ENCODE results near the gene OXNAD1.

OXNAD1 gene

DNA sequence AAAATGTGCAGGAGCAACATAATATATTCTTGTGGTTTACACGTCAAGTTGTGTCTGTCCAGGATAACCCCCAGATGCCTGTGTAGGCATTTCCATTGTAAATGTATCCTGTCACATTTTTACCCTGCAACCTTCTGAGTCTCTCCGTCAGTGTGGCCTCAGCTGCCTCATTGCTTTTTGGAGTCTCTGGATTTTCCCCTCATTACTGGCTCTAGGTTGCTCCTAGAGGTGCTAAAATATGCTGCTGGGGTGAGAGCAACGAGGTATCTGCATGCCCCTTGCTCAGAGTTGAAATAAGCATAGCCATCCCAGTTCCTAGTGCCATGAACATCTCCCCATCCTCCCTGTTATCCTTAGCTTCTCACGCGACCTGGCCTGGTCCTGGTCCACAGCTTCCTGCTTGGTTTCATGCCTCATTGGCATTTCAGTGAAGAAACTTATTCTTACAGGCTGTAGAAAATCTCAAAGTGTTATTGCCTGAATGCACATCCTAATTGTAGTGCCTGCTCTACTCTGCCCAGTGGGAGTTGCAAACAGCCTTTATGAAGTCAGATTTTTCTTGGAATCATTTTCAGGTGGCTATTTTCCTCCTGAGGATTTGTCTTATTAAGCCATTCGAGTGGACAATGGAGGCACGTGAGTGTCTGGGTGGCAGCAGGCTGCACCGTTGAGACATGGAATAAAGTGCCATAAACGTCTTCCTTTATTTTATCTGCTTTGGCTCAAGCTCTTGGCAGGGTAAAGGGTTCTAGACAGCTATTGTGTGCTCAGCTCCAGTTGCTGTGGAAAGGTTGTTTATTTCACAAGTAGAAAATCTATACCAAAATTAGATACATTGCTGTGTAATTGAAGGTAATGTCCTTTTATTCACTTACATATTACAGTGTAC lies 33.2 kb downstream of the OXNAD1 start:
- POLR2A ChIA-PET (ENCODE audit: low non-redundant PET), result no interaction called here
- no peak overlapping the region for H3K27ac ChIP-seq
- CTCF ChIA-PET, result interaction anchor here (0.6 to 0.7 kb wide), 2 partner anchors 17 to 137 kb away, joined by 3 read pairs; no protein-coding TSS in a partner anchor
- TF ChIP-seq, protein P1, sequence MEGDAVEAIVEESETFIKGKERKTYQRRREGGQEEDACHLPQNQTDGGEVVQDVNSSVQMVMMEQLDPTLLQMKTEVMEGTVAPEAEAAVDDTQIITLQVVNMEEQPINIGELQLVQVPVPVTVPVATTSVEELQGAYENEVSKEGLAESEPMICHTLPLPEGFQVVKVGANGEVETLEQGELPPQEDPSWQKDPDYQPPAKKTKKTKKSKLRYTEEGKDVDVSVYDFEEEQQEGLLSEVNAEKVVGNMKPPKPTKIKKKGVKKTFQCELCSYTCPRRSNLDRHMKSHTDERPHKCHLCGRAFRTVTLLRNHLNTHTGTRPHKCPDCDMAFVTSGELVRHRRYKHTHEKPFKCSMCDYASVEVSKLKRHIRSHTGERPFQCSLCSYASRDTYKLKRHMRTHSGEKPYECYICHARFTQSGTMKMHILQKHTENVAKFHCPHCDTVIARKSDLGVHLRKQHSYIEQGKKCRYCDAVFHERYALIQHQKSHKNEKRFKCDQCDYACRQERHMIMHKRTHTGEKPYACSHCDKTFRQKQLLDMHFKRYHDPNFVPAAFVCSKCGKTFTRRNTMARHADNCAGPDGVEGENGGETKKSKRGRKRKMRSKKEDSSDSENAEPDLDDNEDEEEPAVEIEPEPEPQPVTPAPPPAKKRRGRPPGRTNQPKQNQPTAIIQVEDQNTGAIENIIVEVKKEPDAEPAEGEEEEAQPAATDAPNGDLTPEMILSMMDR (conservative IDR thresholded peaks at IDR 0.05; ENCODE audit: low read depth), result no peak
- DNase-seq (ENCODE audit: low spot score), result no peak

GRCh38 chr3:16298891-16299290 lies 33.9 kb downstream of the OXNAD1 start:
- no peak overlapping the region for H3K27ac ChIP-seq
- CTCF ChIA-PET, result no interaction called here
- DNase-seq (ENCODE audit: low spot score), result no peak
- TF ChIP-seq, protein P1 (conservative IDR thresholded peaks at IDR 0.05; ENCODE audit: low read depth), result no peak
- POLR2A ChIA-PET (ENCODE audit: low non-redundant PET), result no interaction called here

GRCh38 chr3:16299746-16300145 lies 34.7 kb downstream of the OXNAD1 start:
- TF ChIP-seq, protein P1 (conservative IDR thresholded peaks at IDR 0.05; ENCODE audit: low read depth), result no peak
- CTCF ChIA-PET, result no interaction called here
- H3K27ac ChIP-seq, result no peak overlapping the region
- POLR2A ChIA-PET (ENCODE audit: low non-redundant PET), result no interaction called here
- no peak for DNase-seq (ENCODE audit: low spot score)

- H3K27ac ChIP-seq, result no peak overlapping the region
- CTCF ChIA-PET, result interaction anchor here (0.7 kb wide), 1 partner anchor 10 kb away, joined by 5 read pairs; no protein-coding TSS in a partner anchor
- no peak for DNase-seq (ENCODE audit: low spot score)
- POLR2A ChIA-PET (ENCODE audit: low non-redundant PET), result no interaction called here
- TF ChIP-seq, protein P1 (conservative IDR thresholded peaks at IDR 0.05; ENCODE audit: low read depth), result no peak
Observed at GRCh38 chr3:16300307-16300706, 35.3 kb downstream of the OXNAD1 start.

DNA sequence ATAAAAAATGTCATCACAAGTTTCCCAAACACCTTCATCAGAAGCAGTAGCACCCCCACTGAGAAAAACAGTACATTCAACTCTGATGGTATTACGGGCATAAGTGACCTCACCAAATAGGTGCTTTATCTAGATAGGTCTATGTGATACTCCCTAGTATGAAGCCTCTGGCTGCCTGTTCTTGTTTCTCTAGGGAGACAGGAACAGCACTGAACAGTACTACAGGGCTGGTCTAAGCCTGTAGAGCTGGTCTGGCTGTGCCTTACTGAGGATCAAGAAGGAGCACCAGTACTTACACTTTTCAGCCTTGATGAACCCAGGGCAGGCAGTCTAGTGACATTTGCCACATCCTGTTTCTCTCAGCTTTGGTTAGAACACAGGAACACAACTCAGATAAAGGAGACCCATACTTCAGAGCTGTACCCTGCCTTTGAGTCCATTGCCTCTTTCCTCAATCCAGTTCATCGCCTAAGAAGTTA lies 35.9 kb downstream of the OXNAD1 start:
- POLR2A ChIA-PET (ENCODE audit: low non-redundant PET), result no interaction called here
- TF ChIP-seq, protein P1 (conservative IDR thresholded peaks at IDR 0.05; ENCODE audit: low read depth), result no peak
- CTCF ChIA-PET, result interaction anchor here (0.7 kb wide), 1 partner anchor 11 kb away, joined by 5 read pairs; no protein-coding TSS in a partner anchor
- no peak overlapping the region for H3K27ac ChIP-seq
- no peak for DNase-seq (ENCODE audit: low spot score)

- ChIA-PET POLR2A (ENCODE audit: low non-redundant PET) (no interaction called here), CTCF (no interaction called here)
- TF ChIP-seq, protein P1 (conservative IDR thresholded peaks at IDR 0.05; ENCODE audit: low read depth), result no peak
- no peak overlapping the region for H3K27ac ChIP-seq
- no peak for DNase-seq (ENCODE audit: low spot score)
Observed at GRCh38 chr3:16301507-16301906, 36.5 kb downstream of the OXNAD1 start.

All from RWPE1 (cell line).